GM12878 (cell line): ENCODE results near the gene MCRIP2. TPM values are rescaled to one million over a fixed set of nuclear protein-coding genes. Genes with fewer than 3 reads are reported as not detected.

ENCODE experiments used
- BHLHE40 ChIP-seq, 2 experiments: fragments of 450-650 bp in 1 of 2; IDR thresholded peaks; 2 replicates each; pipeline ENCODE4 v1.6.1; 2011 to 2017; ENCODE audit warnings: low read depth in 2 of 2, borderline replicate concordance in 1 of 2, improper control_type of control experiment in 1 of 2, low read length in 1 of 2, mild to moderate bottlenecking in 1 of 2
- CHD2 ChIP-seq: IDR thresholded peaks from 2 replicates; pipeline ENCODE4 v1.6.1; 2011; ENCODE audit warnings: low read depth, low read length, improper control_type of control experiment, borderline replicate concordance
- DPF2 ChIP-seq: fragments of 450-650 bp; IDR thresholded peaks from 2 replicates; pipeline ENCODE4 v1.6.1; 2017; ENCODE audit warnings: mild to moderate bottlenecking
- ESRRA ChIP-seq: IDR thresholded peaks from 2 replicates; pipeline ENCODE4 v1.6.1; 2012; ENCODE audit warnings: mild to moderate bottlenecking, low read length, improper control_type of control experiment
- FOXM1 ChIP-seq: IDR thresholded peaks from 2 replicates; pipeline ENCODE4 v1.6.1; 2012; ENCODE audit warnings: low read depth, mild to moderate bottlenecking, inconsistent platforms, low read length, moderate library complexity
- GATAD2B ChIP-seq: fragments of 450-650 bp; conservative IDR thresholded peaks from 2 replicates; pipeline ENCODE4 v1.6.1; 2017; ENCODE audit warnings: low read depth, mild to moderate bottlenecking, moderate library complexity
- IKZF1 ChIP-seq: fragments of 450-650 bp; conservative IDR thresholded peaks from 2 replicates; pipeline ENCODE4 v1.6.1; 2017; ENCODE audit warnings: antibody characterized with exemption, mild to moderate bottlenecking
- MTA2 ChIP-seq: fragments of 450-650 bp; IDR thresholded peaks from 2 replicates; pipeline ENCODE4 v1.6.1; 2016; ENCODE audit warnings: low read depth, mild to moderate bottlenecking, moderate library complexity
- MYB ChIP-seq: fragments of 150-350 bp; IDR thresholded peaks from 2 replicates; pipeline ENCODE4 v1.6.1; 2014; ENCODE audit warnings: mild to moderate bottlenecking, low read depth, low read length, borderline replicate concordance
- MYC ChIP-seq: IDR thresholded peaks from 2 replicates; pipeline ENCODE4 v1.6.1; 2011; ENCODE audit warnings: mild to moderate bottlenecking, low read length, moderate library complexity, inconsistent platforms; ENCODE audit not compliant: insufficient read depth, insufficient replicate concordance, insufficient read length, severe bottlenecking
- POLR2AphosphoS5 ChIP-seq: IDR thresholded peaks from 2 replicates; pipeline ENCODE4 v1.6.1; 2011; ENCODE audit warnings: mild to moderate bottlenecking, low read length, inconsistent platforms
- RBBP5 ChIP-seq: fragments of 200-600 bp; sonication (generic); conservative IDR thresholded peaks from 2 replicates; pipeline ENCODE4 v1.6.1; 2016
- SMARCA5 ChIP-seq: fragments of 450-650 bp; IDR thresholded peaks from 2 replicates; pipeline ENCODE4 v1.6.1; 2017; ENCODE audit warnings: mild to moderate bottlenecking
- polyA plus RNA-seq, 11 experiments: library from polyadenylated mRNA; depleted of rRNA in 4 of 11; unstranded in 6 of 11; stranded (reverse) in 5 of 11; fragments of >200 nt; fragmentation: Nextera tagmentation in 4 of 11; fragmentation: Illumina TruSeq in 1 of 11; extraction: Ambion mirVana in 4 of 11; extraction: Trizol in 1 of 11; gene quantifications; 1 replicate in 1 of 11; 2 replicates in 10 of 11; pipeline versions ENCODE4 v1.2.1 to v1.2.3, GENCODE V29; 2011 to 2016; ENCODE audit warnings: inconsistent platforms in 2 of 11, missing spikeins in 2 of 11, low read depth in 1 of 11
- total RNA-seq, 4 experiments: library from RNA; depleted of rRNA in 3 of 4; stranded (reverse); fragments of >200 nt in 3 of 4; fragmentation: Illumina TruSeq in 1 of 4; extraction: Trizol in 1 of 4; gene quantifications; 2 replicates each; pipeline versions ENCODE4 v1.2.1 to v1.2.3, GENCODE V29; 2013 to 2021
- TF ChIP-seq, protein P1 (sequence below): fragments of 150-350 bp; IDR thresholded peaks from 2 replicates; pipeline ENCODE4 v1.6.1; 2016; ENCODE audit warnings: low read depth, low read length
- TF ChIP-seq, protein P2 (sequence below): IDR thresholded peaks from 2 replicates; pipeline ENCODE4 v1.6.1; 2011; ENCODE audit warnings: low read depth, low read length, improper control_type of control experiment, borderline replicate concordance
- TF ChIP-seq, protein P3 (sequence below): IDR thresholded peaks from 2 replicates; pipeline ENCODE4 v1.6.1; 2012; ENCODE audit warnings: mild to moderate bottlenecking, low read depth, low read length
- TF ChIP-seq, protein P4 (sequence below): IDR thresholded peaks from 2 replicates; pipeline ENCODE4 v1.6.1; 2011; ENCODE audit warnings: borderline replicate concordance, low read depth, mild to moderate bottlenecking, moderate library complexity, mixed read lengths, low read length; ENCODE audit not compliant: insufficient read depth; ENCODE audit errors: extremely low read length

MCRIP2 gene
- total and polyA plus RNA-seq, 10 of the 15 experiments (the other 5 are each of a cell fraction or from before 2014, with no cell fraction given) = 0.19 to 93.1 (median 57.9) TPM

DNA sequence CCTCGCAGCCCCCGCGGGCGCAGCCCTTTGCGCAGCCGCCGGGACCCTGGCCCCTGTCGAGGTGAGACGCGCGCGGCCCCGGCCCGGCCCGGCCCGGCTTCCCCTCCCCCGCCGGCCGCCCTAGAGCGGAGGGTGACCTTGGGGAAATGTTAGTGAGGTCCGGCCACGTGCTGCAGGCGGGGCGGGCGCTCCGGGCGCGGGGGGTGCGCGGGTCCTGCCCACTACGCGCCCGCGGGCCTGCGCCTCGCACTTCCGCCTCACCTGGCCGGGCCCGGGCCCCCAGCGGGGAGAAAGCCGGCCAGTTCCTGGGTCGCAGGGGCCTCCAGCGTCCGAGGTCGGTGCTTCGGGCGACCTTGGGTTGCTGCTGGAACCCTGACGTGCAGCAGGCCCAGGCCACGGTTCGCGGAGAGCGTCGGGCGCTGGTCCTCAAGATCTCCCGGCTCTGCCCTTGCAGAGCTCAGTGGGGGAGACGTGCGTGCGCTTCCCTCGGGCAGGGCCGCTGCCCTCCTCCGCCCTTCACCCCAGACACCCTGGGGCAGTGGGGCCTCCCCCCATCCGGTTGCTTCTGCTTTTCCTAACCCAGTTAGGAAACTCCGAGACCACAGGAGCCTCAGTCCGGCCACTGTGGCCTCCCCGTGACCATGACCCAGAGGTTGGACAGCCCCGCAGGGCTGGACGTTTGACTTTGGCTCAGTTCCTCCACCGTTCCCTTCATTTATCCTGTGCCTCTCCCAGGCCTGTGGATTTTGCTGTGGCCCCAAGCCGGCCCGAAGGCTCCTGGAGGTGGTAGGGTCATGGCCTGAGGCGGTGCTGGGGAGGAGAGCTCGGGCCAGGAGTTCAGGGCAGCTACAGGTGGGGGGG lies 791 bp downstream of the MCRIP2 start (continued):
- TF ChIP-seq, protein P1, sequence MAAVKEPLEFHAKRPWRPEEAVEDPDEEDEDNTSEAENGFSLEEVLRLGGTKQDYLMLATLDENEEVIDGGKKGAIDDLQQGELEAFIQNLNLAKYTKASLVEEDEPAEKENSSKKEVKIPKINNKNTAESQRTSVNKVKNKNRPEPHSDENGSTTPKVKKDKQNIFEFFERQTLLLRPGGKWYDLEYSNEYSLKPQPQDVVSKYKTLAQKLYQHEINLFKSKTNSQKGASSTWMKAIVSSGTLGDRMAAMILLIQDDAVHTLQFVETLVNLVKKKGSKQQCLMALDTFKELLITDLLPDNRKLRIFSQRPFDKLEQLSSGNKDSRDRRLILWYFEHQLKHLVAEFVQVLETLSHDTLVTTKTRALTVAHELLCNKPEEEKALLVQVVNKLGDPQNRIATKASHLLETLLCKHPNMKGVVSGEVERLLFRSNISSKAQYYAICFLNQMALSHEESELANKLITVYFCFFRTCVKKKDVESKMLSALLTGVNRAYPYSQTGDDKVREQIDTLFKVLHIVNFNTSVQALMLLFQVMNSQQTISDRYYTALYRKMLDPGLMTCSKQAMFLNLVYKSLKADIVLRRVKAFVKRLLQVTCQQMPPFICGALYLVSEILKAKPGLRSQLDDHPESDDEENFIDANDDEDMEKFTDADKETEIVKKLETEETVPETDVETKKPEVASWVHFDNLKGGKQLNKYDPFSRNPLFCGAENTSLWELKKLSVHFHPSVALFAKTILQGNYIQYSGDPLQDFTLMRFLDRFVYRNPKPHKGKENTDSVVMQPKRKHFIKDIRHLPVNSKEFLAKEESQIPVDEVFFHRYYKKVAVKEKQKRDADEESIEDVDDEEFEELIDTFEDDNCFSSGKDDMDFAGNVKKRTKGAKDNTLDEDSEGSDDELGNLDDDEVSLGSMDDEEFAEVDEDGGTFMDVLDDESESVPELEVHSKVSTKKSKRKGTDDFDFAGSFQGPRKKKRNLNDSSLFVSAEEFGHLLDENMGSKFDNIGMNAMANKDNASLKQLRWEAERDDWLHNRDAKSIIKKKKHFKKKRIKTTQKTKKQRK = no peak
- TF ChIP-seq DPF2 (peak; percentile 51; the same call in 1 of the 2 replicates), RBBP5 (no peak), MYC (peak; percentile 74), BHLHE40 (IDR thresholded peaks at IDR 0.05; ENCODE audit: borderline replicate concordance in 1 of 2, low read depth in 2 of 2, low read length in 1 of 2) (peak; percentile 76 to 80; a peak in 3 of 4 replicates), MYB (no peak), IKZF1 (peak; percentile 39; the same call in 1 of the 2 replicates), FOXM1 (no peak), ESRRA (peak; percentile 96), POLR2AphosphoS5 (peak; percentile 30; the same call in 1 of the 2 replicates), SMARCA5 (peak; percentile 58; the same call in 1 of the 2 replicates), MTA2 (no peak; the same call in 1 of the 2 replicates), GATAD2B (peak; percentile 45; the same call in 1 of the 2 replicates), CHD2 (0 out of 2 replicates have a peak, but pooled peaks have one; percentile 7)
- TF ChIP-seq, protein P2, sequence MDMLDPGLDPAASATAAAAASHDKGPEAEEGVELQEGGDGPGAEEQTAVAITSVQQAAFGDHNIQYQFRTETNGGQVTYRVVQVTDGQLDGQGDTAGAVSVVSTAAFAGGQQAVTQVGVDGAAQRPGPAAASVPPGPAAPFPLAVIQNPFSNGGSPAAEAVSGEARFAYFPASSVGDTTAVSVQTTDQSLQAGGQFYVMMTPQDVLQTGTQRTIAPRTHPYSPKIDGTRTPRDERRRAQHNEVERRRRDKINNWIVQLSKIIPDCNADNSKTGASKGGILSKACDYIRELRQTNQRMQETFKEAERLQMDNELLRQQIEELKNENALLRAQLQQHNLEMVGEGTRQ = peak; percentile 18
- TF ChIP-seq, protein P3, sequence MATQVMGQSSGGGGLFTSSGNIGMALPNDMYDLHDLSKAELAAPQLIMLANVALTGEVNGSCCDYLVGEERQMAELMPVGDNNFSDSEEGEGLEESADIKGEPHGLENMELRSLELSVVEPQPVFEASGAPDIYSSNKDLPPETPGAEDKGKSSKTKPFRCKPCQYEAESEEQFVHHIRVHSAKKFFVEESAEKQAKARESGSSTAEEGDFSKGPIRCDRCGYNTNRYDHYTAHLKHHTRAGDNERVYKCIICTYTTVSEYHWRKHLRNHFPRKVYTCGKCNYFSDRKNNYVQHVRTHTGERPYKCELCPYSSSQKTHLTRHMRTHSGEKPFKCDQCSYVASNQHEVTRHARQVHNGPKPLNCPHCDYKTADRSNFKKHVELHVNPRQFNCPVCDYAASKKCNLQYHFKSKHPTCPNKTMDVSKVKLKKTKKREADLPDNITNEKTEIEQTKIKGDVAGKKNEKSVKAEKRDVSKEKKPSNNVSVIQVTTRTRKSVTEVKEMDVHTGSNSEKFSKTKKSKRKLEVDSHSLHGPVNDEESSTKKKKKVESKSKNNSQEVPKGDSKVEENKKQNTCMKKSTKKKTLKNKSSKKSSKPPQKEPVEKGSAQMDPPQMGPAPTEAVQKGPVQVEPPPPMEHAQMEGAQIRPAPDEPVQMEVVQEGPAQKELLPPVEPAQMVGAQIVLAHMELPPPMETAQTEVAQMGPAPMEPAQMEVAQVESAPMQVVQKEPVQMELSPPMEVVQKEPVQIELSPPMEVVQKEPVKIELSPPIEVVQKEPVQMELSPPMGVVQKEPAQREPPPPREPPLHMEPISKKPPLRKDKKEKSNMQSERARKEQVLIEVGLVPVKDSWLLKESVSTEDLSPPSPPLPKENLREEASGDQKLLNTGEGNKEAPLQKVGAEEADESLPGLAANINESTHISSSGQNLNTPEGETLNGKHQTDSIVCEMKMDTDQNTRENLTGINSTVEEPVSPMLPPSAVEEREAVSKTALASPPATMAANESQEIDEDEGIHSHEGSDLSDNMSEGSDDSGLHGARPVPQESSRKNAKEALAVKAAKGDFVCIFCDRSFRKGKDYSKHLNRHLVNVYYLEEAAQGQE = no peak
- TF ChIP-seq, protein P4, sequence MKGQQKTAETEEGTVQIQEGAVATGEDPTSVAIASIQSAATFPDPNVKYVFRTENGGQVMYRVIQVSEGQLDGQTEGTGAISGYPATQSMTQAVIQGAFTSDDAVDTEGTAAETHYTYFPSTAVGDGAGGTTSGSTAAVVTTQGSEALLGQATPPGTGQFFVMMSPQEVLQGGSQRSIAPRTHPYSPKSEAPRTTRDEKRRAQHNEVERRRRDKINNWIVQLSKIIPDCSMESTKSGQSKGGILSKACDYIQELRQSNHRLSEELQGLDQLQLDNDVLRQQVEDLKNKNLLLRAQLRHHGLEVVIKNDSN = peak; percentile 70
